ENCODE results near the gene ITPA. TPM values are rescaled to one million over a fixed set of nuclear protein-coding genes. Genes with fewer than 3 reads are reported as not detected.
A peak's percentile ranks its signal among the peaks of the same experiment; 100 is the strongest.

The ITPA gene
- total RNA-seq, 2 donors from 2014 or later: 31.4 to 36.3 TPM

DNA sequence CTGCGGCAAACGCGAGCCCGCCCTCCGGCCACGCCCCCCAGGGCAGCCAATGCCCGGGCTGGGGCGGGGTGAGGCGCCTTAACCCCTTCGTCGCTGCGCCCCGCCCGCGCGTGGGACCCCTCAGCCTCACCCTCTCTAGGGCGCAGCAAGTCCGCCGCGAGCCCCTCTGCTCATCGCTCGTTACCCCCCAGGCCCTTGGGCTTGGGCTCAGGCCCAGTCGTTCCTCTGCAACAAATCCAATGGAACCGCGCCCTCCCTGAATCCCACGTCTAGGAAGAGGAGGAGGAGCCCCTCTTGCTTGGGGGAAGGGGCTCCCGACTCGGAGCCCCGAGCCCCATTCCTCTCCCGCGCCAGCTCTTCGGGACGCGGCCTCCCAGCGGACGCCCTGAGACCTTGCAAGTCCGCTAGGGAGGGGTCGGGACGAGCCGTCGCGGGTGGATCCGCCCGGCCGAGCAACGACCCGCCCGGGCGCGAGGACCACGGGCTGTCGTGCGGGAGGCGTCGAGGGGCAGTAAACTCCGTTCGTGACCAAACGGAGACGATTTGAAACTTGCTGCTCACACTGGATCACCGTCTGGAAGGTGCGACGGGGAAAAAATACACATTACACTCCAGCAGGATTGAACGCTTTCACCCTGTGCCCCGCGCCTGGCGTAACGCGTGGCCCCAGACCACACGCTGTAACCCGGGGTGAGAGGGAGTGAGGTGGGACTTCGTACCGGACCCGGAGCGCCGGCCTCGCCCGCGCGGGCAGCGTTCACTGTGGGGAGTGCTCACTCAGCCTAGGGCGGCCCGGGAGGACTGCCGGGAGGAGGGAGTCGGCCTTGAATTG is 35.5 kb upstream of the ITPA start:
- WGBS, 2 donors: 0 to 1% methylated on average over 1 to 75 of the region's 84 CpGs
- TF ChIP-seq, protein P1, sequence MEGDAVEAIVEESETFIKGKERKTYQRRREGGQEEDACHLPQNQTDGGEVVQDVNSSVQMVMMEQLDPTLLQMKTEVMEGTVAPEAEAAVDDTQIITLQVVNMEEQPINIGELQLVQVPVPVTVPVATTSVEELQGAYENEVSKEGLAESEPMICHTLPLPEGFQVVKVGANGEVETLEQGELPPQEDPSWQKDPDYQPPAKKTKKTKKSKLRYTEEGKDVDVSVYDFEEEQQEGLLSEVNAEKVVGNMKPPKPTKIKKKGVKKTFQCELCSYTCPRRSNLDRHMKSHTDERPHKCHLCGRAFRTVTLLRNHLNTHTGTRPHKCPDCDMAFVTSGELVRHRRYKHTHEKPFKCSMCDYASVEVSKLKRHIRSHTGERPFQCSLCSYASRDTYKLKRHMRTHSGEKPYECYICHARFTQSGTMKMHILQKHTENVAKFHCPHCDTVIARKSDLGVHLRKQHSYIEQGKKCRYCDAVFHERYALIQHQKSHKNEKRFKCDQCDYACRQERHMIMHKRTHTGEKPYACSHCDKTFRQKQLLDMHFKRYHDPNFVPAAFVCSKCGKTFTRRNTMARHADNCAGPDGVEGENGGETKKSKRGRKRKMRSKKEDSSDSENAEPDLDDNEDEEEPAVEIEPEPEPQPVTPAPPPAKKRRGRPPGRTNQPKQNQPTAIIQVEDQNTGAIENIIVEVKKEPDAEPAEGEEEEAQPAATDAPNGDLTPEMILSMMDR (IDR thresholded peaks at IDR 0.05): peak in 3 of 7 experiments; percentile 26 to 41 (median 31)
- TF ChIP-seq POLR2A (IDR thresholded peaks at IDR 0.05): peak; percentile 57 to 71 (median 57)
- H3K9me3 ChIP-seq: no peaks in the 10 kb centered on the region
- peaks cover 35% of the 10 kb centered on the region for H3K4me1 ChIP-seq
- H3K27me3 ChIP-seq: no peaks in the 10 kb centered on the region
- intact Hi-C loops (cut with DNase I): no loop called here
- peak overlapping the region; percentile 60 to 90 (median 87) for H3K27ac ChIP-seq
- peak overlapping the region; percentile 53 to 90 for H3K4me3 ChIP-seq
- H3K36me3 ChIP-seq (replicated peaks in 1 of 2; ENCODE audit: insufficient read depth in 1 of 2, low read depth in 2 of 2): no peaks in the 10 kb centered on the region
- peak; percentile 92 for ATAC-seq
- peak; percentile 89 to 94 (median 93) for DNase-seq

DNA sequence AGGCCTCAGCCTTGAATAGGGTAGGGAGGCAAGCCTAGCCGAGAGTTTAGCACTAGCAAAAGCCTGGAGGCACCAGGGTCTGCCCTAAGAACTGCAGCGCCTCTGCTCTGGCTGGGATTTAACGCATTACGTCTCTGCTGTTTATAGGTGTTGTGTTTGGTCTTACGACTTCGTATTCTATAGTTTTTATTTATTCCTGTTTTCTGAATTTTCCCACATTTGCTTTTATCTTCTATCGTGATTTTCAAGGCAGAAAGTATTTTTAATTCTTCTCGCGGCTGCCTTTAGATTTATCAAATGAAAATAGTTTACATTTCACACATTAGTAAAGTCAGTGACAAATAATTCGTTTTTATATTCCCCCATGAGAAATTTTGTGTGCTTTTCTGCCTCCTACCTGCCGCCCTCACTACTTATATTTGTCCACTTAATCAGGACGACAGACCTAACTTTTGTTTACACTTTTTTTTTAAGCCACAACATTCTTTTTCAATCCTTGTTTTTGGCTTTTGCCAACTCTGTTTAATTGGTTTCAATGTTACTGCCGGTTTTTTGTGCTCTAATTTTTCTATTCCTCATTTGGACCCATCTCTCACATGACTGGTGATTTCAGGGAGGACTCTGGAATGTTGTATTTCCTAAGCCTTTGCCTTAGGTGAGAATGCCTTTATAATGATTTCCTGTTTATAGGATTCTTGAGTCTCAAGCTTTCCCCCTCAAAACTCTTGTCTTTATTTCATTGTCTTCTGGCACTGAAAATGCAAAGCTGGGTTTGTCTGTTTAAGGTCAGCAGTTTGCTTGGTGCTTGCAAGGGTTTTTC is 34.6 kb upstream of the ITPA start:
- Histone ChIP-seq H3K4me1 (peaks cover 30% of the 10 kb centered on the region), H3K27me3 (no peaks in the 10 kb centered on the region), H3K36me3 (replicated peaks in 1 of 2; ENCODE audit: insufficient read depth in 1 of 2, low read depth in 2 of 2) (no peaks in the 10 kb centered on the region), H3K9me3 (no peaks in the 10 kb centered on the region), H3K27ac (peak overlapping the region; percentile 60 to 90 (median 87)), H3K4me3 (peak overlapping the region in 1 of 2 donors; percentile 90)
- TF ChIP-seq POLR2A (IDR thresholded peaks at IDR 0.05): no peak
- TF ChIP-seq, protein P1 (IDR thresholded peaks at IDR 0.05): peak in 2 of 7 experiments; percentile 4 to 23
- WGBS, 2 donors: 7 to 8% methylated on average over 13 of the region's 13 CpGs
- ATAC-seq: no peak
- intact Hi-C loops (cut with DNase I): no loop called here
- peak in 1 of 4 donors; percentile 55 for DNase-seq

DNA sequence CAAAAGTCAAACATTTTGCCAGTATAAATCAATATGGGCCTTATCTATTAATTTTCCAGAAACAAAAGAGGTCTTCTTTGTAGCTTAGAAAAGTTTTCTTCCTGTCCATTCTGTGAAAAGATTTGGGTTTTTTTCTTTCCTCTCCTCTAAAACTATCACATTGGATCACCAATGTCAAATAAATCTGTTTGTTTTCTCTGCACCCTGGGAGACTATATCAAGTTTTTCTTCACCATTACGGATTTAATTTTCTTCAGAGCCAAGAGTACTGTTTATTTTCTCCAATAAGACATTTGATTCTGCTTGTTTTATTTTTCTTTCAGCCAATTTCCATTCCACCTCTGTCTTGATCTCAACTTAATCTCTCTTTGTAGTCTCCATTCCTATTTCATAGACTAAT is 34.0 kb upstream of the ITPA start:
- TF ChIP-seq, protein P1 (IDR thresholded peaks at IDR 0.05): no peak
- no peak for TF ChIP-seq POLR2A (IDR thresholded peaks at IDR 0.05)
- intact Hi-C loops (cut with DNase I): no loop called here
- Histone ChIP-seq H3K27me3 (no peaks in the 10 kb centered on the region), H3K4me3 (no peak overlapping the region), H3K27ac (peak overlapping the region in 3 of 4 donors; percentile 86 to 90 (median 88)), H3K4me1 (peaks cover 30% of the 10 kb centered on the region), H3K36me3 (replicated peaks in 1 of 2; ENCODE audit: insufficient read depth in 1 of 2, low read depth in 2 of 2) (no peaks in the 10 kb centered on the region), H3K9me3 (no peaks in the 10 kb centered on the region)
- ATAC-seq (no peak), DNase-seq (no peak)
- WGBS, 2 donors: 18 to 27% methylated on average over 1 of the region's 1 CpG

DNA sequence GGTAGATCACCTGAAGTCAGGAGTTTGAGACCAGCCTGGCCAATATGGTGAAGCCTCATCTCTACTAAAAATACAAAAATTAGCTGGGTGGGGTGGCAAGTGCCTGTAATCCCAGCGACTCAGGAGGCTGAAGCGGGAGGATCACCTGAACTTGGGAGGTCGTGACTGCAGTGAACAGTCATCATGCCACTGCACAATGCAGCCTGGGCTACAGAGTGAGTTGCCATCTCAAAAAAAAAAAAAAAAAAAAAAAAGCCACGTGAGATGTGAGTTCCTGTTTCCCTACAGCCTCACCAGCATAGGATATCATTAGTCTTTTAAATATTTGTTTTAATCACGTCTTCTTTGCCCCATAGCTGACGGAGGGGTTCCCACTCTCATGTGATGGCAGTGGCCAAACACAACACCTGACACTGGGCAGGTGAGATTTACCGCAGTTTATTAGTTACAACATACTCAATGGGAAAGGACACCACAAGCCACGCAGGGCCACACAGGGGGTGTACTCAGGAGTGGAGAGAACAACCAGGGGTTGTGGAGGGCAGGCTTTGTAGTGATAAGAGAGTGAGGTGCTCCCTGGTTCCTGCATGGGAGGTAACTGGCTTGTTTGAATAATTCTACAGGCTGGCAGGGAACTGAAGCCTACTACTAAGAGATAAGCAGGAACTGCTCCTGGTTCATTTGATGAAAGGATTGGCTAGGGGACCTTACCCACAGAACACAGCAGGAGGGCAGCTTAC is 31.4 kb upstream of the ITPA start:
- no peak overlapping the region for H3K4me3 ChIP-seq
- WGBS, 2 donors: 41 to 44% methylated on average over 7 to 8 of the region's 8 CpGs
- peak in 1 of 4 donors; percentile 33 for DNase-seq
- peaks cover 23% of the 10 kb centered on the region for H3K4me1 ChIP-seq
- ATAC-seq: no peak
- H3K27ac ChIP-seq: peak overlapping the region in 2 of 4 donors; percentile 29 to 45
- TF ChIP-seq, protein P1 (IDR thresholded peaks at IDR 0.05): no peak
- TF ChIP-seq POLR2A (IDR thresholded peaks at IDR 0.05): no peak
- intact Hi-C loops (cut with DNase I): no loop called here
- no peaks in the 10 kb centered on the region for H3K9me3 ChIP-seq
- H3K36me3 ChIP-seq (replicated peaks in 1 of 2; ENCODE audit: insufficient read depth in 1 of 2, low read depth in 2 of 2): no peaks in the 10 kb centered on the region
- no peaks in the 10 kb centered on the region for H3K27me3 ChIP-seq

Measured in body of pancreas (tissue), 4 donors.